Pancreas (tissue), 10 donors: ENCODE results near the gene ZNF408. TPM values are rescaled to one million over a fixed set of nuclear protein-coding genes. Genes with fewer than 3 reads are reported as not detected.

Experiments
- ATAC-seq, 4 donors: fragments of 200-7000 bp; cut with Tn5 transposase; one replicate each; pipeline versions ENCODE4 v1.8.0 to v1.9.1; 2020; ENCODE audit warnings: mild to moderate bottlenecking in 4 of 4, moderate library complexity in 4 of 4
- DNase-seq, 6 donors: peaks; one replicate each; pipeline ENCODE4 v3.0.0-alpha.2; 2020
- FAIRE-seq: peaks from 2 replicates; lab custom pipeline; 2012; peaks lifted over from hg19 to GRCh38; lab: Jason Lieb, UNC
- H3K27ac ChIP-seq, 4 donors: fragments of 200-600 bp; sonication (generic); 1 replicate in 3 of 4; 2 replicates in 1 of 4; pipeline versions ENCODE4 v1.5.0 to v1.8.0; 2020
- H3K27me3 ChIP-seq, 4 donors: fragments of 200-600 bp; one replicate each; pipeline ENCODE4 v1.8.0; 2021
- H3K36me3 ChIP-seq, 3 donors: fragments of 200-600 bp; sonication (generic) in 1 of 3; one replicate each; pipeline versions ENCODE4 v1.5.0 to v1.8.0; 2020 to 2021
- H3K4me1 ChIP-seq, 3 donors: fragments of 200-600 bp; one replicate each; pipeline ENCODE4 v1.8.0; 2021
- H3K4me3 ChIP-seq, 4 donors: fragments of 200-600 bp; sonication (generic) in 2 of 4; one replicate each; pipeline versions ENCODE4 v1.5.0 to v1.8.0; 2020 to 2021
- H3K9me3 ChIP-seq, 4 donors: fragments of 200-600 bp; one replicate each; pipeline ENCODE4 v1.8.0; 2021
- CTCF ChIP-seq, 4 donors: fragments of 200-600 bp; sonication (generic) in 3 of 4; IDR thresholded peaks; one replicate each; pipeline versions ENCODE4 v1.5.0 to v1.8.0; 2021; ENCODE audit warnings: antibody characterized with exemption in 4 of 4
- WGBS, 2 donors: extraction: QIAGEN DNeasy Blood & Tissue Kit; methylation state at CpG; one replicate each; pipeline ENCODE4 v1.1.7; 2013; 5-methylcytosine and 5-hydroxymethylcytosine counted together
- intact Hi-C, 3 donors: fragments of 100-400 bp; cut with DNase I; formaldehyde crosslinking; loops; one replicate each; pipeline versions ENCODE4 v1.11.1 to v1.14.2; 2022
- polyA plus RNA-seq, 2 donors: library from polyadenylated mRNA; stranded (reverse); fragments of 200-250 nt; gene quantifications; one replicate each; pipeline ENCODE4 v1.2.3, GENCODE V29; 2013
- total RNA-seq, 6 donors: library from RNA; stranded (reverse); fragmentation: NEBNext Ultra II Directional in 4 of 6; extraction: Animal tissue kit (Norgen Biotek cat#: 25700) in 4 of 6; gene quantifications; one replicate each; pipeline versions ENCODE4 v1.2.1 to v1.2.4, GENCODE V29; 2021 to 2023
- donor health status: healthy with polysubstance abuse.
- donor health status: DM: no; HTN: no; CAD: no; lungs with moderate emphysema.
- donor health status: DM: no; HTN: no; CAD: no.
- donor health status: control.
- donor health status: control.
- donor health status: Bipolar disorder and iron deficiency.
- donor health status: DM: yes; HTN: yes; CAD: no.
- donor health status: DM: no; HTN: no; CAD: no.
- donor health status: DM: no; HTN: no; CAD: no.
- donor health status: DM: yes; HTN: yes; CAD: no.

ZNF408 gene
- total and polyA plus RNA-seq, 8 donors, result 2.8 to 7.8 (median 4.7) TPM

- Histone ChIP-seq H3K36me3 (peaks cover 2 to 42% (median 29%) of the 10 kb centered on the region in 3 donors), H3K27ac (peak overlapping the region; percentile 60 to 91 (median 74)), H3K27me3 (no peaks in the 10 kb centered on the region), H3K4me1 (peaks cover 19 to 30% (median 27%) of the 10 kb centered on the region in 3 donors), H3K4me3 (no peak overlapping the region), H3K9me3 (no peaks in the 10 kb centered on the region)
- 11 to 22% methylated on average over 4 of the region's 4 CpGs for WGBS, 2 donors
- intact Hi-C loops, result no loop called here
- no peak for TF ChIP-seq CTCF (IDR thresholded peaks at IDR 0.05)
- ATAC-seq (peak; percentile 78 to 82 (median 79)), FAIRE-seq (no peak), DNase-seq (peak in 5 of 6 donors; percentile 56 to 75 (median 72))
These were observed 25.5 kb upstream of the ZNF408 start for GRCh38 chr11:46675288-46675851.

DNA sequence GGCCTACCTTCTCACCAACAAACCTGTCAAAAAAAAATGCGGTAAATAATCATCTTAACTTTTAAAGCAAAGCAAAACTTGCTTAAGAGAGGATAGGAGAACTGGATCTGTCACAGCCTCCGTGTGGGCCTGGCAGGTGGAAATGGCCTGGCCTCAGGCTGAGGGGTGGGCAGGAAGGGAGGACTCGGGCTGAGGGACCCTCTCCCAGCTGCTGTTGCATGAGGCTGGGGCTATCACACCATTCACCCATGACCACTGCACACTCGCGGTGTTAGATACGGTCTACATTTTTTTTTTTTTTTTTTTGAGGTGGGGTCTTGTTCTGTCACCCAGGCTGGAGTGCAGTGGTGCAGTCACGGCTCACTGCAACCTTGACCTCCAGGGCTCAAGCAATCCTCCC, 24.9 kb upstream of the ZNF408 start:
- WGBS, 2 donors, result 70 to 71% methylated on average over 7 of the region's 7 CpGs
- Histone ChIP-seq H3K4me3 (no peak overlapping the region), H3K27me3 (no peaks in the 10 kb centered on the region), H3K4me1 (peaks cover 19 to 30% (median 27%) of the 10 kb centered on the region in 3 donors), H3K27ac (peak overlapping the region; percentile 60 to 91 (median 74)), H3K9me3 (no peaks in the 10 kb centered on the region), H3K36me3 (peaks cover 5 to 42% (median 31%) of the 10 kb centered on the region in 3 donors)
- intact Hi-C loops, result no loop called here
- ATAC-seq (no peak), FAIRE-seq (no peak), DNase-seq (peak in 1 of 6 donors; percentile 25)
- TF ChIP-seq CTCF (IDR thresholded peaks at IDR 0.05), result no peak

- intact Hi-C loops, result no loop called here
- no peaks in the 10 kb centered on the region for H3K9me3 ChIP-seq
- no peak for ATAC-seq
- peaks cover 19 to 30% (median 27%) of the 10 kb centered on the region in 3 donors for H3K4me1 ChIP-seq
- TF ChIP-seq CTCF (IDR thresholded peaks at IDR 0.05), result no peak
- no peak for FAIRE-seq
- peak in 1 of 6 donors; percentile 32 for DNase-seq
- no peak overlapping the region for H3K4me3 ChIP-seq
- no peaks in the 10 kb centered on the region for H3K27me3 ChIP-seq
- H3K27ac ChIP-seq, result peak overlapping the region; percentile 60 to 91 (median 74)
- 88 to 89% methylated on average over 15 of the region's 15 CpGs for WGBS, 2 donors
- peaks cover 5 to 42% (median 33%) of the 10 kb centered on the region in 3 donors for H3K36me3 ChIP-seq
These were observed 24.2 kb upstream of the ZNF408 start for GRCh38 chr11:46676436-46677158.

- no peak for FAIRE-seq
These were observed 23.7 kb upstream of the ZNF408 start for GRCh38 chr11:46677169-46677568.

More at GRCh38 chr11:46677169-46677568, 23.7 kb upstream of the ZNF408 start:
- TF ChIP-seq CTCF (IDR thresholded peaks at IDR 0.05), result no peak
- Histone ChIP-seq H3K4me3 (no peak overlapping the region), H3K36me3 (peaks cover 5 to 40% (median 33%) of the 10 kb centered on the region in 3 donors), H3K9me3 (no peaks in the 10 kb centered on the region), H3K4me1 (peaks cover 19 to 30% (median 27%) of the 10 kb centered on the region in 3 donors), H3K27ac (peak overlapping the region in 3 of 4 donors; percentile 16 to 91 (median 33)), H3K27me3 (no peaks in the 10 kb centered on the region)
- intact Hi-C loops, result no loop called here
- no peak for ATAC-seq
- 88 to 90% methylated on average over 8 of the region's 8 CpGs for WGBS, 2 donors
- peak in 1 of 6 donors; percentile 52 for DNase-seq
